HepG2 (cell line): ENCODE data around the gene CYSTM1. TPM values are rescaled to one million over a fixed set of nuclear protein-coding genes. Genes with fewer than 3 reads are reported as not detected.

ENCODE experiments used
- ARNTL ChIP-seq: sonication (generic); formaldehyde crosslinking; IDR thresholded peaks from 2 replicates; pipeline ENCODE4 v1.4.0; 2020; ENCODE audit warnings: mild to moderate bottlenecking, missing genetic modification reagents
- CERS6 ChIP-seq: sonication (generic); formaldehyde crosslinking; IDR thresholded peaks from 2 replicates; pipeline ENCODE4 v1.5.0; 2020; ENCODE audit warnings: missing genetic modification reagents
- FOXM1 ChIP-seq: sonication (generic); formaldehyde crosslinking; IDR thresholded peaks from 2 replicates; pipeline ENCODE4 v1.5.0; 2020; ENCODE audit warnings: missing genetic modification reagents
- KDM4B ChIP-seq: sonication (generic); formaldehyde crosslinking; IDR thresholded peaks from 2 replicates; pipeline ENCODE4 v1.4.0; 2020; ENCODE audit warnings: missing genetic modification reagents
- MIER3 ChIP-seq: IDR thresholded peaks from 2 replicates; pipeline ENCODE4 v1.6.1; 2016; ENCODE audit warnings: missing compliant biosample characterization, borderline replicate concordance
- NCOA1 ChIP-seq: sonication (generic); formaldehyde crosslinking; IDR thresholded peaks from 2 replicates; pipeline ENCODE4 v1.9.0; 2021; ENCODE audit warnings: missing genetic modification reagents
- NPAS2 ChIP-seq: sonication (generic); formaldehyde crosslinking; IDR thresholded peaks from 2 replicates; pipeline ENCODE4 v1.8.0; 2022; ENCODE audit warnings: mild to moderate bottlenecking, missing genetic modification reagents, borderline replicate concordance
- PAX8 ChIP-seq: sonication (generic); formaldehyde crosslinking; IDR thresholded peaks from 2 replicates; pipeline ENCODE4 v1.8.0; 2022; ENCODE audit warnings: mild to moderate bottlenecking, missing genetic modification reagents, borderline replicate concordance
- RELA ChIP-seq: sonication (generic); formaldehyde crosslinking; IDR thresholded peaks from 2 replicates; pipeline ENCODE4 v1.4.0; 2020; ENCODE audit warnings: missing genetic modification reagents
- TCF7L2 ChIP-seq: IDR thresholded peaks from 2 replicates; pipeline ENCODE4 v1.6.1; 2011; ENCODE audit warnings: mild to moderate bottlenecking, low read depth, low read length, moderate library complexity
- THAP11 ChIP-seq: IDR thresholded peaks from 2 replicates; pipeline ENCODE4 v1.6.1; 2016; ENCODE audit warnings: missing biosample characterization, missing genetic modification reagents
- ZMYM2 ChIP-seq: sonication (generic); formaldehyde crosslinking; IDR thresholded peaks from 2 replicates; pipeline ENCODE4 v1.8.0; 2022; ENCODE audit warnings: mild to moderate bottlenecking, missing genetic modification reagents
- ZMYM4 ChIP-seq: sonication (generic); formaldehyde crosslinking; IDR thresholded peaks from 2 replicates; pipeline ENCODE4 v1.8.1; 2023; ENCODE audit warnings: mild to moderate bottlenecking, missing genetic modification reagents
- ZNF484 ChIP-seq: sonication (generic); formaldehyde crosslinking; IDR thresholded peaks from 2 replicates; pipeline ENCODE4 v1.5.1; 2020; ENCODE audit warnings: mild to moderate bottlenecking, low read depth, missing genetic modification reagents, borderline replicate concordance
- ZNF570 ChIP-seq: sonication (generic); formaldehyde crosslinking; IDR thresholded peaks from 2 replicates; pipeline ENCODE4 v1.4.0; 2020; ENCODE audit warnings: mild to moderate bottlenecking, missing genetic modification reagents, borderline replicate concordance
- ZNF572 ChIP-seq: sonication (generic); formaldehyde crosslinking; IDR thresholded peaks from 2 replicates; pipeline ENCODE4 v1.5.1; 2020; ENCODE audit warnings: mild to moderate bottlenecking, missing genetic modification reagents
- polyA plus RNA-seq, 8 experiments: library from polyadenylated mRNA; depleted of rRNA in 3 of 8; stranded (reverse) in 7 of 8; unstranded in 1 of 8; fragments of >200 nt; fragmentation: Illumina TruSeq in 4 of 8; extraction: Trizol in 4 of 8; gene quantifications; 2 replicates each; pipeline versions ENCODE4 v1.2.1 to v1.2.3, GENCODE V29; 2011 to 2016; ENCODE audit warnings: low read depth in 4 of 8, missing spikeins in 1 of 8, mixed read lengths in 1 of 8; ENCODE audit not compliant: insufficient read depth in 1 of 8
- total RNA-seq, 5 experiments: library from RNA; depleted of rRNA; stranded (reverse); fragments of >200 nt; fragmentation: Illumina TruSeq; extraction: Trizol; gene quantifications; 2 replicates each; pipeline ENCODE4 v1.2.3, GENCODE V29; 2016; ENCODE audit warnings: low read depth in 1 of 5
- TF ChIP-seq, protein P1 (sequence below): sonication (generic); formaldehyde crosslinking; IDR thresholded peaks from 2 replicates; pipeline ENCODE4 v1.5.1; 2020; ENCODE audit warnings: missing genetic modification reagents, mild to moderate bottlenecking, borderline replicate concordance
- TF ChIP-seq, protein P2 (sequence below): sonication (generic); formaldehyde crosslinking; IDR thresholded peaks from 2 replicates; pipeline ENCODE4 v1.8.1; 2023; ENCODE audit warnings: mild to moderate bottlenecking, missing genetic modification reagents
- TF ChIP-seq, protein P3 (sequence below): sonication (generic); formaldehyde crosslinking; IDR thresholded peaks from 2 replicates; pipeline ENCODE4 v1.4.0; 2020; ENCODE audit warnings: missing genetic modification reagents
- TF ChIP-seq, protein P4 (sequence below): sonication (generic); formaldehyde crosslinking; IDR thresholded peaks from 2 replicates; pipeline ENCODE4 v1.5.0; 2020; ENCODE audit warnings: mild to moderate bottlenecking, missing genetic modification reagents

The CYSTM1 gene
- total and polyA plus RNA-seq, 2 of the 13 experiments (the other 11 are each of a cell fraction or from before 2014, with no cell fraction given), result 40.0 to 73.4 TPM

DNA sequence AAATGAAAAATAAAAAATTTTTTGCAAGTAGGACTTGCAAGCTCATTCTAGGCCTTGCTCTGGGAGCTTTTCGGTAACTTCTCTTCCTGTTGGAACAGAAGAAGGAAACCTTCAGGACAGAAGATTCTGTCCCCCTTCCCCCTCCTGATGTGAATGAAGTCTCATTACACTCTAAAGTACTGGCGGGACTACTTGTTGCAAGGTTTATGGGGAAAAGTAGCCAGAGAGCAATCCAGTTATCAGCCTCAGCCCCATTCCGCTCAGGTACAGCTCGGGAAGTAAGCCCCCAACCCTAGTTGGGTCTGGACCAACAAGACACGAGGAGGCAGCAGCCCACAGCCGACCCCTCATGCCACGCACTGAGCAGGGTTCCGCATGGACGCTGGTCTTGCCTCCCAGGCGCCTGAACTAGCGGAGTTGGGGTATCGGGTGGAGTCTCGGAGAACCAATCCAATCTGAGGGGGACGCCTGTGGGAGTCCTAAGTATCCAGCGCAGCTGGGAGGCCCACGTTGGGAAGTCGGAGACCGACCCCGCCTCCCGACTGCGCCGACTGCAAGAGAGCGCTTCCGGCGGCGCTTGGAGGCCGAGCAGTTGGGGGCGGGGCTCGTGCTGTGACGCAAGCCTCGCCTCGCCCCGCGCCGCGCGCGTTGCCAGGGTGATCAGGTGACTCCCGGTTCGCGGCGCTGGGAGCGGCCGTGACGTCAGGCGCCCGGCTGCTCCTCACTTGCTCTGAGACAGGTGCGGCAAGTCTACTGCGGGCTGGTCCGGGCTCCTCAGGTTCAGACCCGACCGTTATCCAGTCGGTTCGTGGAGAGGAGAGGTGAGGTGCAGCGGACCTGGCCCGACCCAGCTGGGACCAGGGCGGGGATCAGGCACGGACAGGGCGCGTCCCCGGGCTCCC, at the start of gene CYSTM1 (continued):
- TF ChIP-seq ARNTL, result no peak
- no peak for TF ChIP-seq FOXM1 (CRISPR knock-in tag)
- TF ChIP-seq, protein P1, sequence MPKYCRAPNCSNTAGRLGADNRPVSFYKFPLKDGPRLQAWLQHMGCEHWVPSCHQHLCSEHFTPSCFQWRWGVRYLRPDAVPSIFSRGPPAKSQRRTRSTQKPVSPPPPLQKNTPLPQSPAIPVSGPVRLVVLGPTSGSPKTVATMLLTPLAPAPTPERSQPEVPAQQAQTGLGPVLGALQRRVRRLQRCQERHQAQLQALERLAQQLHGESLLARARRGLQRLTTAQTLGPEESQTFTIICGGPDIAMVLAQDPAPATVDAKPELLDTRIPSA (CRISPR knock-in tag), result no peak
- no peak for TF ChIP-seq ZNF570 (CRISPR knock-in tag)
- peak; percentile 74; the same call in 1 of the 2 replicates for TF ChIP-seq ZMYM4
- TF ChIP-seq, protein P2, sequence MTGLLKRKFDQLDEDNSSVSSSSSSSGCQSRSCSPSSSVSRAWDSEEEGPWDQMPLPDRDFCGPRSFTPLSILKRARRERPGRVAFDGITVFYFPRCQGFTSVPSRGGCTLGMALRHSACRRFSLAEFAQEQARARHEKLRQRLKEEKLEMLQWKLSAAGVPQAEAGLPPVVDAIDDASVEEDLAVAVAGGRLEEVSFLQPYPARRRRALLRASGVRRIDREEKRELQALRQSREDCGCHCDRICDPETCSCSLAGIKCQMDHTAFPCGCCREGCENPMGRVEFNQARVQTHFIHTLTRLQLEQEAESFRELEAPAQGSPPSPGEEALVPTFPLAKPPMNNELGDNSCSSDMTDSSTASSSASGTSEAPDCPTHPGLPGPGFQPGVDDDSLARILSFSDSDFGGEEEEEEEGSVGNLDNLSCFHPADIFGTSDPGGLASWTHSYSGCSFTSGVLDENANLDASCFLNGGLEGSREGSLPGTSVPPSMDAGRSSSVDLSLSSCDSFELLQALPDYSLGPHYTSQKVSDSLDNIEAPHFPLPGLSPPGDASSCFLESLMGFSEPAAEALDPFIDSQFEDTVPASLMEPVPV (CRISPR knock-in tag), result no peak
- no peak for TF ChIP-seq PAX8 (CRISPR knock-in tag)
- TF ChIP-seq, protein P3, sequence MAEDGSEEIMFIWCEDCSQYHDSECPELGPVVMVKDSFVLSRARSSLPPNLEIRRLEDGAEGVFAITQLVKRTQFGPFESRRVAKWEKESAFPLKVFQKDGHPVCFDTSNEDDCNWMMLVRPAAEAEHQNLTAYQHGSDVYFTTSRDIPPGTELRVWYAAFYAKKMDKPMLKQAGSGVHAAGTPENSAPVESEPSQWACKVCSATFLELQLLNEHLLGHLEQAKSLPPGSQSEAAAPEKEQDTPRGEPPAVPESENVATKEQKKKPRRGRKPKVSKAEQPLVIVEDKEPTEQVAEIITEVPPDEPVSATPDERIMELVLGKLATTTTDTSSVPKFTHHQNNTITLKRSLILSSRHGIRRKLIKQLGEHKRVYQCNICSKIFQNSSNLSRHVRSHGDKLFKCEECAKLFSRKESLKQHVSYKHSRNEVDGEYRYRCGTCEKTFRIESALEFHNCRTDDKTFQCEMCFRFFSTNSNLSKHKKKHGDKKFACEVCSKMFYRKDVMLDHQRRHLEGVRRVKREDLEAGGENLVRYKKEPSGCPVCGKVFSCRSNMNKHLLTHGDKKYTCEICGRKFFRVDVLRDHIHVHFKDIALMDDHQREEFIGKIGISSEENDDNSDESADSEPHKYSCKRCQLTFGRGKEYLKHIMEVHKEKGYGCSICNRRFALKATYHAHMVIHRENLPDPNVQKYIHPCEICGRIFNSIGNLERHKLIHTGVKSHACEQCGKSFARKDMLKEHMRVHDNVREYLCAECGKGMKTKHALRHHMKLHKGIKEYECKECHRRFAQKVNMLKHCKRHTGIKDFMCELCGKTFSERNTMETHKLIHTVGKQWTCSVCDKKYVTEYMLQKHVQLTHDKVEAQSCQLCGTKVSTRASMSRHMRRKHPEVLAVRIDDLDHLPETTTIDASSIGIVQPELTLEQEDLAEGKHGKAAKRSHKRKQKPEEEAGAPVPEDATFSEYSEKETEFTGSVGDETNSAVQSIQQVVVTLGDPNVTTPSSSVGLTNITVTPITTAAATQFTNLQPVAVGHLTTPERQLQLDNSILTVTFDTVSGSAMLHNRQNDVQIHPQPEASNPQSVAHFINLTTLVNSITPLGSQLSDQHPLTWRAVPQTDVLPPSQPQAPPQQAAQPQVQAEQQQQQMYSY, result no peak; the same call in 1 of the 2 replicates
- peak; percentile 76; the same call in 1 of the 2 replicates for TF ChIP-seq MIER3
- no peak for TF ChIP-seq ZMYM2 (CRISPR knock-in tag)
- TF ChIP-seq ZNF572 (CRISPR knock-in tag), result 0 out of 2 replicates have a peak, but pooled peaks have one; percentile 16
- no peak for TF ChIP-seq KDM4B
- TF ChIP-seq CERS6 (CRISPR knock-in tag), result no peak
- TF ChIP-seq, protein P4, sequence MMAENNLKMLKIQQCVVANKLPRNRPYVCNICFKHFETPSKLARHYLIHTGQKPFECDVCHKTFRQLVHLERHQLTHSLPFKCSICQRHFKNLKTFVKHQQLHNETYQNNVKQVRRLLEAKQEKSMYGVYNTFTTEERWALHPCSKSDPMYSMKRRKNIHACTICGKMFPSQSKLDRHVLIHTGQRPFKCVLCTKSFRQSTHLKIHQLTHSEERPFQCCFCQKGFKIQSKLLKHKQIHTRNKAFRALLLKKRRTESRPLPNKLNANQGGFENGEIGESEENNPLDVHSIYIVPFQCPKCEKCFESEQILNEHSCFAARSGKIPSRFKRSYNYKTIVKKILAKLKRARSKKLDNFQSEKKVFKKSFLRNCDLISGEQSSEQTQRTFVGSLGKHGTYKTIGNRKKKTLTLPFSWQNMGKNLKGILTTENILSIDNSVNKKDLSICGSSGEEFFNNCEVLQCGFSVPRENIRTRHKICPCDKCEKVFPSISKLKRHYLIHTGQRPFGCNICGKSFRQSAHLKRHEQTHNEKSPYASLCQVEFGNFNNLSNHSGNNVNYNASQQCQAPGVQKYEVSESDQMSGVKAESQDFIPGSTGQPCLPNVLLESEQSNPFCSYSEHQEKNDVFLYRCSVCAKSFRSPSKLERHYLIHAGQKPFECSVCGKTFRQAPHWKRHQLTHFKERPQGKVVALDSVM (CRISPR knock-in tag), result peak; percentile 59; the same call in 1 of the 2 replicates
- TF ChIP-seq RELA (CRISPR knock-in tag), result no peak
- 0 out of 2 replicates have a peak, but pooled peaks have one; percentile 78 for TF ChIP-seq NPAS2 (CRISPR knock-in tag)
- no peak for TF ChIP-seq TCF7L2
- peak; percentile 68; the same call in 1 of the 2 replicates for TF ChIP-seq NCOA1
- peak; percentile 72 for TF ChIP-seq THAP11
- no peak for TF ChIP-seq ZNF484 (CRISPR knock-in tag)
